Activated CD4-positive, alpha-beta T cell treated with anti-CD3 and anti-CD28 coated beads, Interleukin-2, amount 50 U/mL, for 1 hour (primary cell): ENCODE data around the gene GALNT9.

Experiments used
- DNase-seq: peaks from one replicate; pipeline ENCODE4 v3.0.0-alpha.2; 2020

GALNT9 gene

DNA sequence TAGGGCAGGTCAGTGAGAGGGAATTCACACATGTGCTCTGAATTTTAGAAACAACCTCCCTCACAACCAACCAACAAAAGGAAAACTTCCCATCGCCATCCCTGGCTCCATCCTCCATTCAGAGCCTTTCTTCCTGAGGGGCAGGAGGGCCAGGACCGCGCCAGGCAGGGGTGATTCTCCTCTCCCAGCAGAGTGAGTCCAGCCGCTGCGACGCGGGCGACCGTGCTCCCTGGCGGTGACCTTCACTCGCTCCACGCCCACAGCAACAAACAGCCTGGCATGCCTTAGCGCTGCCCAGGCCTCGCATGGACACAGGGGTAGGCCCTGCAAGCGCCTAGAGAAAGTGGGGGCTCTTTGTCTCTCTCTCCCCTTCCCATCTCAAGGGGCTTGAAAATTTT is 3.7 kb downstream of the GALNT9 start:
- no peak for DNase-seq

DNA sequence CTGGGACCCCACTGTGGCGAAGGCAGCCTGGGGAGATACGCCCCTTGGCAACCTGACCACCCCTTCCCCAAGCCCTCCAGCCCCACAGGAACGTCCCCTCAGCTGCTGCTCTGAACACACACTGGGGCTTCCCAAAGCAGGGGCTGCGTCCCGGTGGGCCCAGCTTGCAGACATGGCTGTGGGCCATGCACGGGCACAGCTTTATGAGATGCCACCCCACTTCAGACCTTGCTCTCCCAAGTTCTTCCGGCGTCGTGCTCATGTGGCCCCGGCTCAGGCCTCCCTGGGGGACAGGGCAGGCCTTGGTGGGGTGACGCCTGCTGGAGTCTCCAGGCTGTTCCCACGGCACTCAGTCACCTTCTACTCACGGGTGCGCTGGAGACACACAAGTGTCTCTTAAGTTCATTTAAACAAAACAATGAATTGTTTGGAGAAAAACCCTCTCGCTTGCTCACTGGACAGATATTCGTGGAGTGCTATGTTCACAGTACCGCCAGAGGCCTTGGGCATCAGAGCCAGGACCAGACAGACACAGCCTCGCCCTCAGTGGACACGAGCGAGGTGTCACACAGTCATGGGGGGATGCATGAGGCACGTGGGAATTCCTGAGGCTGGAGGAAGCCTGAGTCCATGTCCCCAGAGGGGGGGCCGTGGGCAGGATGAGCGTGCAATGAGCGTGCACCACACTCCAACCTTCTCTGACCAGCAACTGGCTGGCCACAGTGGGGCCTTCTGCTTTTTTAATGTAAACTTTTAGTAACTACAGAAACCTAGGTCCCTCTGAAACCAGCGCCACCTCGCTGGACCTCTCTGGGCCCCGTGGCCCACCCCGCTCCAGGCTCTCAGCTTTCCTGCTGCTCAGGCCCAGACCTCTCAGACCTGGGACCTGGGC is 4.3 kb downstream of the GALNT9 start:
- no peak for DNase-seq

DNA sequence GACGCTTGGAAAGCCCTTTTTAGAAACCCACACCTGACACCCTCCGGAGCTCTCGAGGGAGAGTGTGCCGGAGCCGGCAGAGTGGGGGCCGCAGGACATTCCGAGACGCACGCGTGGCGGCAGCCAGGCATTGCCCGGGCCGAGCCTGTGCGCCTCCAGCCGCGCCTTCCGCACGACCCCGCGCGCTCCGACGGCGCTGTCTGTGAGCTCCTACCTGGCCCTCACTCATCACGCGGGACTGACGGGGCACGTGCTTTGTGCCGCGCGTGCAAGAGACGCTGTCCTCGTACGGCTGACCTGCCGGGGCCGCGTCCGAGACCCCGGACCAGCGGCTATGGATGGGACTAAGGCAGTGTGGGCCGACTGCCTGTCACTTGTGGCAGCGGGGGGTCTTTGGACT is 5.2 kb downstream of the GALNT9 start:
- DNase-seq = no peak

DNA sequence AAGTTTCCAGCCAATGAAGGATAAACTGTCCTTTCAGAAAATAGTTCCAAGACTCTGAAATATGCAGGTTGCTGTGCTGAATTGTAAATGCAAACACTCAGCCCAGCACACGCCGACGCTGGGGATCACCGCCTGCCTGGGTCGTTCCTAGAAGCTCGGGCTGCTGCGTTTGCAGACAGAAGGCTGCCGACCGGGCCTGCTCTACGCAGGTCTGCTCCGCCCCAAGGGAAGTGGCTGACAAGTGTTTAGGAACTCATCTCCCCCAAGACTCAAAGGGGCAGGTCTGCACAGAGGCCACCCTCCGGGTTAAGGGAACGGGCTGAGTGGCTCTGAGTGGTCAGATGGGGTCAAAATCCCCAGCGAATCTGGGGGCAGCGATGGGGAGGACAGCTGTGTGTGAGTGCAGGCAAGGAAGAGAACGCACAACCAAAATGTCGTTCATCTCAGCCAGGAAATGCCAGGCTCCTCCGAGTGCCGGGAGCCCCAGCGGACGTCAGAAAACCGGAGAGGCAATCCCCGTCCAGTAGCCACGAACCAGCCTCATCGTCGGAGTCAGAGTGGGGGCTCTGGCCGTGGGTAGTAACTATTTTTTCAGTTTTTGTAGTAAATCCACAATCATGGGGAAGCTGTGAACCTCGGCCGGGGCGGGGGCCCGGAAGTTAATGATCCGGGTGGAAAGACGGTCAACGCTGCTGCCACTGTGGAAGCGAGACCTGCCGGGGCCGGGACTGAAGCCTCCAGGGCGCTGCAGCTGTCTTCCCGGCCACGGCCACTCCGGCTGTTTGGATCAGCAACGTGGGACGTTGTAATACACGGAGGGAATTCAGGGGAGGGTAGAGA is 6.0 kb downstream of the GALNT9 start:
- DNase-seq = no peak

DNA sequence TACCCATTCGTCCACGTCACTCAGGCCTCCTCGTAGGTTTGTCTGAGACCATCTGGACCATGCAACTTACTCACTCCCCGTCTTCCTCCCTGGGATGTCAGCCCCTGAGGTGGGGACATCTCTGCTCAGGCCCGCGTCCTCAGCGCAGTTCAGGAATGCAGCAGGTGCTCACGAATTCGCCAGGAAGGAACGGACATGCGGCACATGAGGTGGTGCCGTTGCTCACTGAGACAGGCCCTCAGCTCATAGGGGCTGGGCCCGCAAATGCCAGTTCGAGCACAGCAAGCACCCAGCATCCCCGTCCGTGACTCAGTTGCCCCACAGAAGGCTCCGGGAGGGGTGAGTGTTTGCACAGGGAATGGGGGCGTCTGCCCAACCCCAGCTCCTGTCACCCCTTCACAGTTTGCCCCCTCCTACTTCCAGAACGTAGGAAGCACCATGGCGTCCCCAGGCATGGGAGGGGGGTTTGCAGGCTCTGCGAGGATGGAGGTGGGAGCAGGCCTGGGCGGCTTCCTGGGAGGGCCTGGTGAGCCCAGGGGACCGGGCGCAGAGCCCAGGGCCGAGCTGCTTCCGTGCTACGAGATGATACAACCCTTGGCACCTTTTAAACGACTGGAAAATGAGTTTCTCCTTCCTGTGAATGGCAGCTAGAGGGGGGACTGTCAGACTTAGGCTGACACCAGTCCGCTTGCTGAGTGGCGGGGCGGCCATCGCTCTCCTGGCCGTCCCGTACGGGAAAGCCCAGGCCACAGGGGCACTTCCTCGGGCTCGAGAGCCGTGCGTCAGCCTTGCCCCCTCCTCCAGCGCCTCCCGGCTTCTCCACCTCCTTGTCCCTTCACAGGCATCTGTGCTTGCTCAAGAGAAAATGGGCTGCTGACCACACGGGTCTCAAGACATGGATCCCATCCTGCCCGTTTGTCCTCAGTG is 6.9 kb downstream of the GALNT9 start:
- no peak for DNase-seq

DNA sequence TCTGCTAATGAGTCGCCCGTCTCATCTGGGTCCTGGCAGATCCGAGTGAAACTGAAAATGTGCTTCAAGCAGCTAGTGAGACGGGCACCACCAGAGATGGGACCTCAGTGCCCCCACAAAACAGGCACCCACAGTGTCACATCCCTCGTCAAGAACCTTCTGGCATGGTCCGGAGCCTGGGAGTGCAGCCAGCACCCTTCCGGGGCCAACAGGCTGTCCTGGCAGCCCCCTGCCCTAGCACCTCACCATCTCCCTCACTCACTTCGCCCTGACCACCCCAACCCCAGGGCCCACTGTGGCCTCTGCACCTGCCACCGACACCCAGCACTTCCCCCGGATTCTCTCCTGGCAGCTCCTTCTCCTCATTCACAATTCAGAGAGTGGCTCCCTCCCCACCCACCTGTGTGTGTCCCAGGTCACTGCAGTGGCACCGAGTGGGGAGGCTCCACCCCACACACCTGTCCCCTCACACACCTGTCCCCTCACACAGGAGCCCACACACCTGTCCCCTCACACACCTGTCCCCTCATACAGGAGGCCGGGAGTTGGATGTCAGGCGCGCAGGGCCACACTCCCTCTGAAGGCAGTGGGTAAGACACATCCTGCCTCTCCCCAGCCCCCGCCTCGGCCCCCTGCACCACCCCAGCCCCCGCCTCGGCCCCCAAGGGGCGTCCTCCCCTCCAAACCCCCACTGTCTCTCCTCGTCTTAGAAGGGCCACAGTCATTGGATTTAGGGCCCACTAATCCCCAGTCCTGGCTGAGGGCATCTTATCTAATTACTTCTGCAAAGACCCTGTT is 7.9 kb downstream of the GALNT9 start:
- DNase-seq = no peak

DNA sequence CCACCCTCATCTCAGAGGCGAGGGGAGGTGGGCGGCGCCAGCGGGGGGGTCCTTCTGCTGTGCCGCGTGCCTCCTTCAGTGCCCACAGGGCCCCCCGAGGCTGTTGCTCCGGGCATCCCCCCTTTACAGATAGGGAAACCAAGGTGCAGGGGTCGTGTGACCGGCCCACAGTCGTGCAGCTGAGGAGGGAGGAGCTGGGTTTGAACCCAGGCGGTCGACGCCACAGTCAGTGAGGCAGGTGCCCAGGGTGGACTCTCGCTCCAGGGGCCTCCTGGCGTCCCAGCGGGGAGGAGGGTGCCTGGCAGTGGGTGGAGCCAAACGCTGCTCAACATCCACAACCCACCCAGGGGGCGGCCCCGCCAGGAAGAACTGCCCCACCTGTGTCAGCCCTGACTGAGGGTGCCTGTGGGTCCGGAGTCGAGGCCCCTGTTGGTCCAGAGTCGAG is 8.6 kb downstream of the GALNT9 start:
- no peak for DNase-seq

DNA sequence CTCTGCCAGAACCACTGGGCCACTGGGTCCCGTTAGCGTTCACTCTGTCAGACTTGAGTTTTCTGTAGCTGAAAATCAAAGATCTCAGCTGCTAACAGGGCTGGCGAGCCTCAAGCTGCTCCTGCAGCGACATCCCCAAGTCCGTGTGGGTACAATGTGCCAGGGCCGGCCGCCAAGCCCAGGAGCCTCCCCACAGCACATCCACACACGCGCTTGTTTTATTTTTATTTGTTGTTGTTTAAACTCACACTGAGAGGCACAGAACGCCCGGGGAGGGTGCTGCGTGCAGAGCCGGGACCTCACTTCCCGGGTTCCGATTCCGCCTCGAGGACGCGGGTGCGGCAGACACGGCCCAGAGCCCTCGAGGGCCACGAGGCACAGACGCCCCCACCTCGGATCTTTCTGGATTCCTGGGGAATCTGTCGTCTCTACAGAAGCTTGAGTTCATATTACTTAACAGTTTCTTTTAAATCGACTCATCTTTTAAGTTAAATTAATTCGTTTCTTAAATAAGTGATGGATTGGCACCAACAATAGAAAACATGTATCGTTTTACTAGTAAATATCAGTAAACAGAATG is 9.3 kb downstream of the GALNT9 start:
- no peak for DNase-seq

DNA sequence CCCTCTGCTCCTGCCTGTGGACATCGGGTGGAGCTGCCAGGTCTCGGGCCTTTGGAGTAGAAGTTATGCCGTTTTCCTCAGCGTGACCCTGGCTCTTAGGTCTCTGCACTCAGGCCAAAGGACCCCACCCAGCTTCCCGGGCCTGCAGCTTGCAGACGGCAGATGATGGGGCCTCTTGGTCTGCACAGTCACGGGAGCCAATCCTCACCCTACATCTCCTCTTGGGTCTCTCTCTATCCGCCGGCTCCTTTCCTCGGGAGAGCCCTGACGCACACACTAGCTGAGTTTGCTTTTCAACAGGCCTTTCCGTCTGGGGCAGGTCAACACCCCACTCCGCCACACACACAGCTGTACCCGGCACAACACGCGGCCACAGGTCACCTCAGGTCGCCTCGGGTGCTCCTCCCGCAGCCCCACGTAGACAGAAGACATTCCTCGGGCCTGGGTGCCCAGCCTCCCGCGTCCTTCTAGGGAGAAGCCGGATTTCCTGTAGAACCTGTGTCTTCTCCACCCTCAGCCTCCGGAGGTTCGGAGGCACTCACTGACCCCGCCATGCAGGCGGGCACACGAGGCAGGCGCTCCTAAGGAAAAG is 9.9 kb downstream of the GALNT9 start:
- DNase-seq = no peak

DNA sequence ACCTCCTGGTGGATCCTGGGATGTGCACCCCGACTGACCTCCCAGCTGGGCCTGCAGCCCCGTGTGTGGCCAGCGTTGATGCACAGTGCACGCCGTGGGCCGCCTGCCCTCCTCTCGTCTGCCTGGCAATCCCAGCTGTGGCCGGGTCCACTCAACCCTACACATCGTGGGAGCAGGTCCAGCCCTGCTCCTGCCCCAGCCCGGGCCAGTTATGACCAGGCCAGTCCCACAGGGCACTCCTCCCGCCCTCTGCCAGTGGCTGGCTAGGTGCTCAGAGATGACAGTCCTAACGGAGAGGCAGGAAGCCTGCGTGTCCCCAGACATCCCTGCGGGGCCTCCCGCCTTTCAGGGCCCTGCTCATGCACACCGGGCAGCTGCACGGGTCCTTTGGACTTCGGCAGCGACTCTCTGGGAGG is 10.8 kb downstream of the GALNT9 start:
- DNase-seq = no peak

DNA sequence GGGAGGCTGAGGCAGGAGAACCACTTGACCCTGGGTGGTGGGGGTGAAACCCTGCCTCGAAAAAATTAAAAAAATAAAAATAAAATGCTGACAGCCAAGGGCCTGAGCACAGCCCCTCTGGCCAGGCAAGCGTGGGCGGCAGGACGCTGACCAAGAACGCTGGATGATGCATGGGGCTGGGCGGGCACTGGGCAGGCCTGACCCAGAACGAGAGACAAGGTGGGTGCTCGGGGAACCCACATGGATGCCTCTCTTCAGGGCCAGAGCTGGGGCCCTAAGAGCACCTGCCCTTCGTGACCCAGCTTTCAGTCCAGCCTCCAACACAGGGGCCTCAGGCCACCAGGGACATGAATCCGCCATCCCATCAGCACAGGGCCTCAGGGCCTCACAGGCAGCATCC is 11.3 kb downstream of the GALNT9 start:
- no peak for DNase-seq

DNA sequence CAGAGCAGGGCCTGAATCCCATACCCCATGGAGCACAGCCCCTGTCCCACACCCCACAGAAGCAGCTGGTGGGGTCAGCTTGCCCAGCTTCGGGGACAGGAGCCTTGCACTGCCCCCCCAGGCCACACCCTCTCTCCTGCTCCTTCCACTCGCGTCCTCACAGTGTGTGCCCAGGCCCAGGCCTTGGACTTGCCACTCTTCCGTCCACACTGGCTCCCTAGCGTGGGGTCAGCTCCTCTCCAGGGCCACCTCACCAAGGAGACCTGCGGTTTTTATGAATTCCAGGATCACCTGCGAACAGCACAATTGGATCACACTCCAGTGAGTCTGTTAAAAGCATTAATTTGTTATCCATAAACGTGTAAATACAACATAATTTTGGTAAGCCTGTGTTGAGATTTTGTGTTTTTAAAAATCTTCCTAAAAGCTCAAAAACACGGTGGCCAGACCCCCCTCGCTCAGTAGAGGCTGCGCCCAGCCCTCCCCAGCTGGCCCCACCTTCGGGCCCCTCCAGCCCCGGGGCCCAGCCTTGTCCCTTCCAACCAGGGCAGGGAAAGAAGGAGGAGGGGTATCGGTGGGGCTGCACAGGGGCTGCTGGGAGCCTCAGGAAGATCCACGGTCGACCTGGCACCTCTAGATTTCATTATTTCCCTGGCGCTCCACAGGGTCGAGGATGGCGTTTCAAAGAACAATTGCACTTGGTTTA is 12.0 kb downstream of the GALNT9 start:
- DNase-seq = no peak

DNA sequence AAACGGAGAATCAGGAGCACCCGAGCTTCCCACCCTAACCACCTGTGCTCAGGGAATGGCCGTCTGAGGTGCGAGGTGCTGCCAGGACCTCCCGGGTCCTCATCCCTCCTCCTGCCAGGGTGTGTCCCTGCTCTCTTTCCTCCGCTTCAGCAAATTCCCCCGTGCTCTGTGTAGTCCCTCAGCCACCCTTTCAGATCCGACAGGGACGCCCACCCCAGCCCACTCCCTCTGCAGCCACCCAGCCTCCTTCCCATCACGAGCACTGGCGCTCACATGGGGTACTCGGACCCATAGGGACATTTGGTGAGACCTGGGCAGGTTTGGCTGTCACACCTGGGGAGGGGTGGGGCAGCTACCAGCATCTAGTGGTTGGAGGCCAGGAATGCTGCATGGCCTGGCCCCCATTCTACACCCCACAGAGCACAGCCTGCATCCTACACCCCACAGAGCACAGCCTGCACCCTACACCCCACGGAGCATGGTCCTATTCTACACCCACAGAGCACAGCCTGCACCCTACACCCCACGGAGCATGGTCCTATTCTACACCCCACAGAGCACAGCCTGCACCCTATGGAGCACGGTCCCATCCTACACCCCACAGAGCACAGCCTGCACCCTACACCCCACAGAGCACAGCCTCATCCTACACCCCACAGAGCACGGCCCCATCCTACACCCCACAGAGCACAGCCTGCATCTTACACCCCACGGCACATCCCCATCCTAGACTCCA is 12.7 kb downstream of the GALNT9 start:
- no peak for DNase-seq

DNA sequence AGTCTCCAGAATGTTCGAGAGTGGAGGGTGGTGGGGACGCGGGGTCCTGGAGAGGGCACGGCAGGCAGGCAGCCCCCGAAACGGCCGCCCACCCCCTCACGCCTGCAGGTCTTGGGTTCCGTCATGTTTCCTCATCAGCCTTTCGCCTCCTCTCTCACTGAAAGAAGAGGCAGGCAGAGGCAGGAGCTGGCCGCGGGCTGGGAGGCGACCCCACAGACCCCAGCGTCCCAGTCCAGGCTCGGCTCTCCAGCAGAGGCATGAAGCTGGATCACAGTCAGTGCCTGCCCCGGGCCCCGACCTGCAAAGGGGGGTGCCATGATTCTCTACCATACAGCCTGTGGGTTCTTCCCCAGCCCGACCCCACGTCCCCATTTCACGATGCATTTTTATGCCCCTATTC is 13.4 kb downstream of the GALNT9 start:
- DNase-seq = no peak

DNA sequence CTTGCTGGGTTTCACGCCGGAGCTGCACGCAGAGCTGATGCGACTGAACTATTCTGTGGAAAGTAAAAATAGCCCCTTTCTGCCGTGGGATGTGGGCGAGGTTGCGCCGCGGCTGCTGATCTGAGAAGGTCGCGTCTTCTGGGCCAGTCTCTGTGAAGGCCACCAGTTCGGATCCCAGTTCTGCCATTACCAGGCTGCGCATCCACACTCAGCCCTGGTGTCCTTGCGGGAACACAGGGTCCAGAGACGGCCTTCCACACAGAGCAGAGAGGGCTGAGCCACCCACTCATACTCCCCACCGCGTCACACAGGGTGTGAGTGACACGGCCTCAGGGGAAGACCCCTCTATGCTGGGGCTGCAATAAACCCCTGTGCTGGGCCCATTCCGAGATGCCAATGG is 13.9 kb downstream of the GALNT9 start:
- DNase-seq = no peak

DNA sequence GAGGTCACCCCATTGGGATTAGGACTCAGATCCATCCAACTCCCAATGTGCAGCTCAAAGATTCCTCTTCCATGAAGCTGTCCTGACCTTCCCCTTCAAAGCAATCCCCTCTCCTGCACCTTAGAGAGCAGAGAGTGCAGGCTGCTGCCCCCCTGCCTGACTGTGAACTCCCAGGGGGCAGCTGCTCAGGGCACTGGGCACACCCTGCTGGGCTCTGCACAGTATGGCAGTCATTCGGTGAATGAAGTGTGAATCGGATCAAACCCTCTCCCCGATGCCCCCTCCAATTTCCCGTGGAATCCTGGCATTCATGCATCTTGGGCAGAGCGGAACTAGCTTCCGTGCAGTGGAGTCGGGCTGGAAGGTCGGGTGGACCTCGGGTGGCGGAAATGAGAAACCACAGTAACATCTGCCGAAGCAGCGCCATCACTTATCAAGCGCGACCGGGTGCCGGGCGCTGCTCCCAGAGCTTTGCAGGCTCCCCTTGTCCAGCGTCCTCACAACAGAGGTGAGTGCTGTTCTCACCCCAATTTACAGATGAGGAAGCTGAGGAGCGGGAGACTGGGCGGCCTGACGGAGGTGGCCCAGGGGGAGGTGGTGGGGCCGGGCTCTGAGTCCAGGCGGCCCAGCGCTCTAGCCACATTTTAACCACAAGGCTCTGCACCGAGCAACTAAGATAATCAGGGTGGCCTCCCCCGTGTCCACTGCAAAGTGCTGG is 14.7 kb downstream of the GALNT9 start:
- DNase-seq = no peak

DNA sequence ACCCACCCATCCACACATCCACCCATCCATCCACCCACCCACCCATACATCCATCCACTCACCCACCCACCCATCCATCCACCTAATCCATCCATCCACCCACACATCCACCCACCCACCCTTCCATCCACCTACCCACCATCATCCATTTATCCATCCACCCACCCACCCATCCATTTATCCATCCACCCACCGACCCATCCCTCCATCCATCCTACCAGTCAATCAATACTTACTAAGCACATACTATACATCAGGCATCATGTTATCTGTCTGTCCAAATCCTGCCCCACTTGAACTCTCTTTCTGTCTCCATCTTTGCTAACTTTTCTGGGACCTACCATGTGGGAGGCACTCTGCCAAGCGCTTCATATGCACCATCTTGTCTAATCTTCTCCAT is 15.4 kb downstream of the GALNT9 start:
- DNase-seq = no peak

DNA sequence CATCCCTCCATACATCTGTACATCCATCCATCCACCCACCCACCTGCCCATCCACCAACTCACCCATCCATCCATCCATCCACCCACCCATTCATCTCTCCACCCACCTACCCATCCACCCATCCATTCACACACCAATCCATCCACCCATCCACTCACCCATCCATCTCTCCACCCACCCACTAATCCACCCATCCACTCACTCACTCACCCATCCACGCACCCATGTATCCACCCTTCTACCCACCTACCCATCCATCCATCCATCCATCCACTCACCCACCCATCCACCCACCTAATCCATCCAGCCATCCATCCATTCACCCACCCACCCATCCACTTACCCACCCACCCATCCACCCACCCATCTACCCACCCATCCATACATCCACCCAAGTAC is 16.2 kb downstream of the GALNT9 start:
- DNase-seq = no peak

DNA sequence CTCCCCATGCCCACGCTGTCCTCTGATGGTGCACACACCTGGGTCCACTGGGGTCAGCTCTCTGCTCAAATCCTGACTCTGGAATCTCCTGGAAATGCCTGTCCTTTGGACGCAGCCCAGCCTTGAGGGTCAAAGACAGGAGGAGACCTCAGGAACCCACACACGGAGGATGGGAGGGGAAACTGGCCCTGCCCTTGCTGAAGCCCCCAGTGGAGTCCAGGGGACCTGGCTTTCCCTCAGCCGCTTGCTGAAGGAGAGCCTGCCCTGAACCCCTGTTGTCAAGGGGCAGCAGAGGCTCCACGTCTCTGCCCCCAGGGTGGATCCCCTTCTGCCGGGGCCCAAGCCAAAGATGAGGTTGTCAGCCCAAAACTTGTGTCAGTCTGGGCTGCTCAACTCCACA is 16.9 kb downstream of the GALNT9 start:
- DNase-seq = no peak
